HepG2 (cell line): Measurements from ENCODE around the gene PATL2. TPM values are rescaled to one million over a fixed set of nuclear protein-coding genes. Genes with fewer than 3 reads are reported as not detected.

Experiments
- AGO2 ChIP-seq: fragments of 200-400 bp; formaldehyde crosslinking; optimal IDR thresholded peaks from 2 replicates; pipeline ENCODE3; 2017; ENCODE audit warnings: mild to moderate bottlenecking, low read depth, low read length, moderate library complexity
- ARID3A ChIP-seq: IDR thresholded peaks from 2 replicates; pipeline ENCODE4 v1.6.1; 2012; ENCODE audit warnings: low read depth, low read length, improper control_type of control experiment
- FOSL1 ChIP-seq: sonication (generic); formaldehyde crosslinking; IDR thresholded peaks from 2 replicates; pipeline ENCODE4 v1.9.0; 2021; ENCODE audit warnings: missing genetic modification reagents, borderline replicate concordance
- GLI4 ChIP-seq: sonication (generic); formaldehyde crosslinking; IDR thresholded peaks from 2 replicates; pipeline ENCODE4 v1.5.1; 2020; ENCODE audit warnings: missing genetic modification reagents, mild to moderate bottlenecking, moderate library complexity, borderline replicate concordance
- KDM5B ChIP-seq: sonication (generic); formaldehyde crosslinking; IDR thresholded peaks from 2 replicates; pipeline ENCODE4 v1.4.0; 2020; ENCODE audit warnings: missing genetic modification reagents, mild to moderate bottlenecking, borderline replicate concordance
- MZF1 ChIP-seq: sonication (generic); formaldehyde crosslinking; IDR thresholded peaks from 2 replicates; pipeline ENCODE4 v1.8.1; 2023; ENCODE audit warnings: mild to moderate bottlenecking, missing genetic modification reagents, borderline replicate concordance
- RAD51 ChIP-seq: fragments of 450-650 bp; IDR thresholded peaks from 2 replicates; pipeline ENCODE4 v1.6.1; 2016; ENCODE audit warnings: borderline replicate concordance
- RORA ChIP-seq: sonication (generic); formaldehyde crosslinking; IDR thresholded peaks from 2 replicates; pipeline ENCODE4 v1.5.0; 2020; ENCODE audit warnings: mild to moderate bottlenecking, missing genetic modification reagents, moderate library complexity
- YY1 ChIP-seq: IDR thresholded peaks from 2 replicates; pipeline ENCODE4 v1.6.1; 2011; ENCODE audit warnings: low read length, low read depth, moderate library complexity, mild to moderate bottlenecking; ENCODE audit not compliant: insufficient read depth, insufficient replicate concordance
- ZBTB21 ChIP-seq: sonication (generic); formaldehyde crosslinking; IDR thresholded peaks from 2 replicates; pipeline ENCODE4 v1.4.0; 2020; ENCODE audit warnings: missing genetic modification reagents
- ZNF280D ChIP-seq: sonication (generic); formaldehyde crosslinking; IDR thresholded peaks from 2 replicates; pipeline ENCODE4 v1.5.1; 2020; ENCODE audit warnings: mild to moderate bottlenecking, missing genetic modification reagents
- ZNF362 ChIP-seq: sonication (generic); formaldehyde crosslinking; IDR thresholded peaks from 2 replicates; pipeline ENCODE4 v1.4.0; 2020; ENCODE audit warnings: missing genetic modification reagents, mild to moderate bottlenecking, borderline replicate concordance
- ZNF367 ChIP-seq: sonication (generic); formaldehyde crosslinking; IDR thresholded peaks from 2 replicates; pipeline ENCODE4 v1.4.0; 2020; ENCODE audit warnings: missing genetic modification reagents, borderline replicate concordance
- ZNF580 ChIP-seq: IDR thresholded peaks from 2 replicates; pipeline ENCODE4 v1.6.1; 2016; ENCODE audit warnings: low read depth, borderline replicate concordance
- ZNF670 ChIP-seq: sonication (generic); formaldehyde crosslinking; IDR thresholded peaks from 2 replicates; pipeline ENCODE4 v1.8.0; 2022; ENCODE audit warnings: mild to moderate bottlenecking, missing genetic modification reagents, borderline replicate concordance
- polyA plus RNA-seq, 8 experiments: library from polyadenylated mRNA; depleted of rRNA in 3 of 8; stranded (reverse) in 7 of 8; unstranded in 1 of 8; fragments of >200 nt; fragmentation: Illumina TruSeq in 4 of 8; extraction: Trizol in 4 of 8; gene quantifications; 2 replicates each; pipeline versions ENCODE4 v1.2.1 to v1.2.3, GENCODE V29; 2011 to 2016; ENCODE audit warnings: low read depth in 4 of 8, missing spikeins in 1 of 8, mixed read lengths in 1 of 8; ENCODE audit not compliant: insufficient read depth in 1 of 8
- total RNA-seq, 5 experiments: library from RNA; depleted of rRNA; stranded (reverse); fragments of >200 nt; fragmentation: Illumina TruSeq; extraction: Trizol; gene quantifications; 2 replicates each; pipeline ENCODE4 v1.2.3, GENCODE V29; 2016; ENCODE audit warnings: low read depth in 1 of 5
- TF ChIP-seq, protein P1 (sequence below): IDR thresholded peaks from 2 replicates; pipeline ENCODE4 v1.6.1; 2016; ENCODE audit warnings: mild to moderate bottlenecking
- TF ChIP-seq, protein P2 (sequence below): sonication (generic); formaldehyde crosslinking; IDR thresholded peaks from 2 replicates; pipeline ENCODE4 v1.4.0; 2020; ENCODE audit warnings: low read depth, mild to moderate bottlenecking, missing genetic modification reagents

The PATL2 gene
- total and polyA plus RNA-seq, 2 of the 13 experiments (the other 11 are each of a cell fraction or from before 2014, with no cell fraction given), result 0.15 to 0.53 TPM

- TF ChIP-seq MZF1 (no peak), ZNF362 (CRISPR knock-in tag) (no peak), KDM5B (CRISPR knock-in tag) (no peak), ARID3A (0 out of 2 replicates have a peak, but pooled peaks have one; percentile 66), ZNF280D (0 out of 2 replicates have a peak, but pooled peaks have one; percentile 40), ZNF580 (CRISPR knock-in tag) (peak; percentile 41; the same call in 1 of the 2 replicates), RORA (no peak), ZBTB21 (no peak), FOSL1 (CRISPR knock-in tag) (peak; percentile 77; the same call in 1 of the 2 replicates), ZNF367 (CRISPR knock-in tag) (no peak), RAD51 (no peak), AGO2 (no peak), YY1 (no peak), GLI4 (CRISPR knock-in tag) (no peak), ZNF670 (CRISPR knock-in tag) (no peak)
- TF ChIP-seq, protein P1, sequence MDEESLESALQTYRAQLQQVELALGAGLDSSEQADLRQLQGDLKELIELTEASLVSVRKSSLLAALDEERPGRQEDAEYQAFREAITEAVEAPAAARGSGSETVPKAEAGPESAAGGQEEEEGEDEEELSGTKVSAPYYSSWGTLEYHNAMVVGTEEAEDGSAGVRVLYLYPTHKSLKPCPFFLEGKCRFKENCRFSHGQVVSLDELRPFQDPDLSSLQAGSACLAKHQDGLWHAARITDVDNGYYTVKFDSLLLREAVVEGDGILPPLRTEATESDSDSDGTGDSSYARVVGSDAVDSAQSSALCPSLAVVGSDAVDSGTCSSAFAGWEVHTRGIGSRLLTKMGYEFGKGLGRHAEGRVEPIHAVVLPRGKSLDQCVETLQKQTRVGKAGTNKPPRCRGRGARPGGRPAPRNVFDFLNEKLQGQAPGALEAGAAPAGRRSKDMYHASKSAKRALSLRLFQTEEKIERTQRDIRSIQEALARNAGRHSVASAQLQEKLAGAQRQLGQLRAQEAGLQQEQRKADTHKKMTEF (CRISPR knock-in tag), result peak; percentile 57; the same call in 1 of the 2 replicates
- TF ChIP-seq, protein P2, sequence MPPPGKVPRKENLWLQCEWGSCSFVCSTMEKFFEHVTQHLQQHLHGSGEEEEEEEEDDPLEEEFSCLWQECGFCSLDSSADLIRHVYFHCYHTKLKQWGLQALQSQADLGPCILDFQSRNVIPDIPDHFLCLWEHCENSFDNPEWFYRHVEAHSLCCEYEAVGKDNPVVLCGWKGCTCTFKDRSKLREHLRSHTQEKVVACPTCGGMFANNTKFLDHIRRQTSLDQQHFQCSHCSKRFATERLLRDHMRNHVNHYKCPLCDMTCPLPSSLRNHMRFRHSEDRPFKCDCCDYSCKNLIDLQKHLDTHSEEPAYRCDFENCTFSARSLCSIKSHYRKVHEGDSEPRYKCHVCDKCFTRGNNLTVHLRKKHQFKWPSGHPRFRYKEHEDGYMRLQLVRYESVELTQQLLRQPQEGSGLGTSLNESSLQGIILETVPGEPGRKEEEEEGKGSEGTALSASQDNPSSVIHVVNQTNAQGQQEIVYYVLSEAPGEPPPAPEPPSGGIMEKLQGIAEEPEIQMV (CRISPR knock-in tag), result no peak
Measured at GRCh38 chr15:44726568-44727484, 15.7 kb upstream of the PATL2 start (continued).
